Activated CD4-positive, alpha-beta T cell treated with anti-CD3 and anti-CD28 coated beads, Interleukin-2, amount 50 U/mL, for 4 hours (primary cell): ENCODE data around the gene CEP290.
"Not testable (repeated sequence)": the region's sequence is repeated elsewhere in the genome, so short reads cannot be mapped to it uniquely, and the experiment has no call there.

Experiments
- DNase-seq, 2 experiments: peaks; one replicate each; pipeline ENCODE4 v3.0.0-alpha.2; 2020

The CEP290 gene

DNA sequence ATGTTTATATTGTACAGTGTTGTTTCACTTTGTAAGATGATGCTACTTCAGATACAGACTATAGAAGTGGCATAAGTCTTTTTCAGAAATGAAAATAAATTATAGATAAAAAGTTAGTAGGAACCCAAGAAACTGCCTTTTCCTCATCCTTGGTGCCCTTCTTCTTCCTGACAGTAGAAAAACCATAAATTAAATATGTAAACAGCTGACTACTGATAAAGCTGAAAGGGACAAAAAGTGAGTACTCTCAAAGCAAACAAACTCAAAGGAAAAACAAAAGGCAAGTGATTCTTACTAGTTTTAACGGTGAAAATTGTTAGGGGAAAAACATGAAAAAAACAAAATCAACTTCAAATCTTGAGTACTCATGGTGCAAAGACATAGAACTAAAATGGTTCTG lies 104.1 kb downstream of the CEP290 start:
- no peak for DNase-seq

DNA sequence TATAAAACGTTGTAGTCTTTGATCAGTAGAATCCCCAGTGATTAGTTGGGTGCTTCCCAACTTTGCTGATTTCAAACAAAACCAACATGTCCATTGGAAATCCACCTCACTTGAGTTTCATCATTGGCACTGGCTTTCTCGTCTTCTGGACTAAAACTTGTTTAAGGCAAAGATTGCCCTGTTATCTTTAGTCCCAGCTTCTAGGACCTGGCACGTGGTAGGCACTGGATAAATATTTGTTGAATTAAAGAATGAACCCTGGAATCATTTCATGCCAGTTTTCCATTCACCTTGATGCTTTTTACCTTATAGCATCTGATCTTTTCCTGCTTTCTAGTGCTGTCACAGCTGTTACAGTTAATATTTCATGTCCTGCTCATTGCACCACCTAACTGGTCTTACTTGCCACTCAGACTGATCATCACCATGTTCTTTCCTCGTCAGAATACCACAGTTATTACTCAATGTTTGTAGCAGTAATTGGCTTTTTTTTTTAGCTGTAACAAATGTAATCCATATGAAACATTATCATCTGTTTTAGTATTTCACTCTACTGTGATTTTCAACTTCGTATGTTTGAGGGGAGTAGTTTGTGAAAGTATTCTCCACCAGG lies 105.4 kb downstream of the CEP290 start:
- no peak for DNase-seq

- no peak for DNase-seq
Measured at GRCh38 chr12:88035907-88036289, 106.0 kb downstream of the CEP290 start.

DNA sequence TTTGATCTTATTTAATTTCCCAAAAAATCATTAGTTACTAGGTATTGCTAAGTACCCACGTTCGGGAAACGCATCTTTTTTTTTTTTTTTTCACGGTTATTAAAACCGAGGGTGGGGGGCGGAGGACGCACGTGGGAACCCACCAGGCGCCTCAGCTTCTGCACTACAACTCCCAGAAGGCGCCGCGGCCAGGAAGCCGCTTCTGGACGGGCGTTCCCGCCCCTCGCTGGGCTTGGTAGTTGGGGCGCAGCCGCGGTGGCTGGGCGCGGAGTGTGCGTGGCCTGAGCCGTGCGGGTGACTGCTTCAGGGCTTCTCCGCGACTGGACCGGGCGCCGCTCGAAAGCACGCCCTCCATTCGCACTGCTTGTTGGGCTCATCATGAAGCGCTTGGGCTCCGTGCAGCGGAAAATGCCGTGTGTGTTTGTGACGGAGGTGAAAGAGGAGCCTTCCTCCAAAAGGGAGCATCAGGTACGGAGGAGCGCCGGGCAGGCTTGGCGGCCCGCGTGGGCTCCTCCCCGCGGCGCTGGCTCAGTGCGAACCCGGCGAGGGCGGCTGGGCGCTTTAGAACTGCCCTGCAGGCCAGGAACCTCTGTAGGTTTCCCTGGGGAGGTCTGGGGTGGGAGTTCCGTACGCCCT lies 106.5 kb downstream of the CEP290 start:
- DNase-seq: peak; percentile 84 to 86

DNA sequence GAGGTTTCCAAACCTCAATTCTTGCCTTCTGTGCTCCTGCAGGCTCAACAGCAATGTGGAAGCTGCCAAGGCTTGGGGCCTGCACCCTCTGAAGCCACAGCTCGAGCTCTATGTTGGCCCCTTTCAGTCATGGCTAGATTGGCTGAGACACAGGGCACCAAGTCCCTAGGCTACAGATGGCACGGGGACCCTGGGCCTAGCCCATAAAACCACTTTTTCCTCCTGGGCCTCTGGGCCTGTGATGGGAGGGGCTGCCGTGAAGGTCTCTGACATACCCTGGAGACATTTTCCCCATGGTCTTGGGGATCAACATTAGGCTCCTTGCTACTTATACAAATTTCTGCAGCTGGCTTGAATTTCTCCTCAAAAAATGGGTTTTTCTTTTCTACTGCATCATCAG lies 110.7 kb downstream of the CEP290 start:
- DNase-seq: not testable (repeated sequence)

GRCh38 chr12:88029093-88029665 lies 112.7 kb downstream of the CEP290 start, which contains the start of gene C12orf50:
TSS of gene C12orf50 (minus strand) at chr12:88029401. CDS start at chr12:88026962, 2,439 bp downstream.
- DNase-seq: no peak

- no peak for DNase-seq
Measured at GRCh38 chr12:88026196-88026595, 115.7 kb downstream of the CEP290 start.

GRCh38 chr12:88017964-88018363 lies 123.9 kb downstream of the CEP290 start:
- no peak for DNase-seq

GRCh38 chr12:88015825-88016224 lies 126.1 kb downstream of the CEP290 start:
- no peak for DNase-seq

DNA sequence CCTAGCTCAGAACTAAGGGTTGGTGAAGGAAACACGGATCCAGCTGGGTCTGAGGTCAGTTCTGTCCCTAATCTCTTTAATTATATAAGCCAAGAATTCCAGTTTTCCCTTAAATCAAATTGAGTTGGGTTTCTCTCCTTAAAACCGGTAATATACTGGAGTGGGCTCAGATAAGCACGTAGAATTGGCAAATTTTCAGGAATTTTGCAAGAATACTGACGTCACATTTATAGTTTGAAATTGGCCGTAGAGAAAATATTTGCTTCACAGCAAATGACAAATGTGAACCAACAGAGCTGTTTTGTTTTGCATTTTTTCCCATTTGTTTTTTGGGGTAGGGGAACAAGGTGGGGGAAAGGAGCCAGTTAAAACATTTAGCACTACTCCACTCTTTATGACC lies 130.1 kb downstream of the CEP290 start:
- no peak for DNase-seq

GRCh38 chr12:88006351-88006750 lies 135.5 kb downstream of the CEP290 start:
- DNase-seq: no peak

- no peak for DNase-seq
Measured at GRCh38 chr12:88001327-88001726, 140.6 kb downstream of the CEP290 start.
